ENCODE data around the gene ABCC1. TPM values are rescaled to one million over a fixed set of nuclear protein-coding genes. Genes with fewer than 3 reads are reported as not detected.

Gene ABCC1
- total RNA-seq, 1 experiment from 2014 or later: 25.0 TPM

DNA sequence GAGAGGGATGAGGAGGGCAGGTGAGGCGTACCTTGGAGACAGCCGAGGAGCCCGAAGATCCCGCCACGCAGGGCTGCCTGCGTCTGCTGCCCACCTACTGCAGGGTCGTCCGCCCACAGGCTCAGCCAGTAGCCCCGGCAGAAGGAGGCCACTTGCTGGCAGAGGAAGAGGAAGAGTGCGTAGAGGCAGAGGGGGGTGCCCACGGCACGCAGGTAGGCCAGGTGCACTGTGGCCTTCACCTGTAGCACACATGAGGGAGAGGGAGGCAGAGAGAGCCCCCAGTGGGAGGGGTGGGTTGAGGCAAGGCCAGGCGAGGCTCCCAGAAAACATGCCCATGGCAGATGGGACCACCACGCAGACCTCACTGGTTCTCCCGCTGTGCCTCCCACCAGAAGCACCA, 220.2 kb downstream of the ABCC1 start:
- intact Hi-C loops (cut with micrococcal nuclease; ENCODE audit: unreplicated experiment): no loop called here
- no peak overlapping the region for H3K4me3 ChIP-seq (ENCODE audit: low read depth, low read length, poor library complexity, severe bottlenecking)
- BruUV-seq (replicated peaks): no TSS peak
- DNase-seq (ENCODE audit: low spot score): no peak
- no peaks in the 10 kb centered on the region for H3K36me3 ChIP-seq (ENCODE audit: insufficient read depth, low read length, poor library complexity, severe bottlenecking)
- ChIA-PET CTCF (no interaction called here), POLR2A (ENCODE audit: low non-redundant PET) (no interaction called here)
- H3K27me3 ChIP-seq (replicated peaks; ENCODE audit: insufficient read depth, low read depth, low read length, poor library complexity): no peaks in the 10 kb centered on the region
- no peaks in the 10 kb centered on the region for H3K4me1 ChIP-seq (ENCODE audit: insufficient read depth, low read length, poor library complexity, severe bottlenecking)
- H3K27ac ChIP-seq (ENCODE audit: low read depth, low read length, poor library complexity, severe bottlenecking): no peak overlapping the region
- no peaks in the 10 kb centered on the region for H3K9me3 ChIP-seq (ENCODE audit: low read depth, low read length, poor library complexity, severe bottlenecking)
- no peak for TF ChIP-seq CTCF (conservative IDR thresholded peaks at IDR 0.05; ENCODE audit: low read depth, low read length)
- TF ChIP-seq EZH2 (IDR thresholded peaks at IDR 0.05; ENCODE audit: borderline replicate concordance, low read depth, low read length, poor library complexity, severe bottlenecking): no peak

GRCh38 chr16:16171332-16171919, 222.0 kb downstream of the ABCC1 start:
- ChIA-PET POLR2A (ENCODE audit: low non-redundant PET) (no interaction called here), CTCF (no interaction called here)
- no peak for DNase-seq (ENCODE audit: low spot score)
- H3K4me1 ChIP-seq (ENCODE audit: insufficient read depth, low read length, poor library complexity, severe bottlenecking): no peaks in the 10 kb centered on the region
- intact Hi-C loops (cut with micrococcal nuclease; ENCODE audit: unreplicated experiment): no loop called here
- TF ChIP-seq EZH2 (IDR thresholded peaks at IDR 0.05; ENCODE audit: borderline replicate concordance, low read depth, low read length, poor library complexity, severe bottlenecking) (no peak), CTCF (conservative IDR thresholded peaks at IDR 0.05; ENCODE audit: low read depth, low read length) (no peak)
- H3K27me3 ChIP-seq (replicated peaks; ENCODE audit: insufficient read depth, low read depth, low read length, poor library complexity): no peaks in the 10 kb centered on the region
- no peak overlapping the region for H3K27ac ChIP-seq (ENCODE audit: low read depth, low read length, poor library complexity, severe bottlenecking)
- no peaks in the 10 kb centered on the region for H3K9me3 ChIP-seq (ENCODE audit: low read depth, low read length, poor library complexity, severe bottlenecking)
- BruUV-seq (replicated peaks): no TSS peak
- H3K4me3 ChIP-seq (ENCODE audit: low read depth, low read length, poor library complexity, severe bottlenecking): no peak overlapping the region
- H3K36me3 ChIP-seq (ENCODE audit: insufficient read depth, low read length, poor library complexity, severe bottlenecking): no peaks in the 10 kb centered on the region

- H3K36me3 ChIP-seq (ENCODE audit: insufficient read depth, low read length, poor library complexity, severe bottlenecking): no peaks in the 10 kb centered on the region
- intact Hi-C loops (cut with micrococcal nuclease; ENCODE audit: unreplicated experiment): no loop called here
- TF ChIP-seq EZH2 (IDR thresholded peaks at IDR 0.05; ENCODE audit: borderline replicate concordance, low read depth, low read length, poor library complexity, severe bottlenecking): no peak
- CTCF ChIA-PET: no interaction called here
- POLR2A ChIA-PET (ENCODE audit: low non-redundant PET): no interaction called here
- H3K27ac ChIP-seq (ENCODE audit: low read depth, low read length, poor library complexity, severe bottlenecking): no peak overlapping the region
- H3K4me3 ChIP-seq (ENCODE audit: low read depth, low read length, poor library complexity, severe bottlenecking): no peak overlapping the region
- no peaks in the 10 kb centered on the region for H3K27me3 ChIP-seq (replicated peaks; ENCODE audit: insufficient read depth, low read depth, low read length, poor library complexity)
- no peaks in the 10 kb centered on the region for H3K4me1 ChIP-seq (ENCODE audit: insufficient read depth, low read length, poor library complexity, severe bottlenecking)
- no peaks in the 10 kb centered on the region for H3K9me3 ChIP-seq (ENCODE audit: low read depth, low read length, poor library complexity, severe bottlenecking)
- no TSS peak for BruUV-seq (replicated peaks)
- no peak for DNase-seq (ENCODE audit: low spot score)
Measured at GRCh38 chr16:16172991-16173390, 223.6 kb downstream of the ABCC1 start.

DNA sequence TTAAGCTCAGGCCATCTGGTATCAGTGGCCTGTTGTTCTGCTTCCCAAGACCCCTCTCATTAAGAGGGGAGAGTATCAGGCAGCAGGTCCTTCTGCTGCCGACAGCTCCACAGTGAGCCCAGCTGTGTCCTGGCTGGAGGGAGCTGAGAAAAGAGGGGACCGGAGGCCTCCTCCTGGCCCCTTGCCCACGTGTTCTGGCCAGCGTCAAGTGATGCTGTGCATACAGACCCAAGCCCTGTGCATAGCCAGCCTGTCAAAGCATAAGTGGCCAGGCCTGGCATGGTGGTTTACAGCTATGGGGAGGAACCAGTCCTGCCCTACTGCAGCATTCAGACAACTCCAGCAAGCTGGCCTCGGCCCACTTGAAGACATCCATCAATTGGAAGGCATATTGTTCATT, 225.9 kb downstream of the ABCC1 start:
- H3K27ac ChIP-seq (ENCODE audit: low read depth, low read length, poor library complexity, severe bottlenecking): no peak overlapping the region
- ChIA-PET POLR2A (ENCODE audit: low non-redundant PET) (no interaction called here), CTCF (no interaction called here)
- intact Hi-C loops (cut with micrococcal nuclease; ENCODE audit: unreplicated experiment): no loop called here
- BruUV-seq (replicated peaks): no TSS peak
- no peak for DNase-seq (ENCODE audit: low spot score)
- no peak overlapping the region for H3K4me3 ChIP-seq (ENCODE audit: low read depth, low read length, poor library complexity, severe bottlenecking)
- H3K9me3 ChIP-seq (ENCODE audit: low read depth, low read length, poor library complexity, severe bottlenecking): no peaks in the 10 kb centered on the region
- H3K4me1 ChIP-seq (ENCODE audit: insufficient read depth, low read length, poor library complexity, severe bottlenecking): no peaks in the 10 kb centered on the region
- H3K27me3 ChIP-seq (replicated peaks; ENCODE audit: insufficient read depth, low read depth, low read length, poor library complexity): no peaks in the 10 kb centered on the region
- no peaks in the 10 kb centered on the region for H3K36me3 ChIP-seq (ENCODE audit: insufficient read depth, low read length, poor library complexity, severe bottlenecking)
- TF ChIP-seq EZH2 (IDR thresholded peaks at IDR 0.05; ENCODE audit: borderline replicate concordance, low read depth, low read length, poor library complexity, severe bottlenecking): no peak
- TF ChIP-seq CTCF (conservative IDR thresholded peaks at IDR 0.05; ENCODE audit: low read depth, low read length): no peak
